HepG2 (cell line): ENCODE measurements around the gene SLC44A5. TPM values are rescaled to one million over a fixed set of nuclear protein-coding genes. Genes with fewer than 3 reads are reported as not detected.

Source experiments
- ATAC-seq: fragments of 200-7000 bp; cut with Tn5 transposase; 3 replicates; pipeline ENCODE4 v1.9.1; 2020; ENCODE audit warnings: mild to moderate bottlenecking, moderate library complexity
- BruUV-seq: library from RNA; stranded (reverse); fragments of 400-500 nt; replicated peaks from 2 replicates; lab custom pipeline; 2021; lab: Mats Ljungman, UMichigan
- CTCF ChIA-PET: fragments of 300-600 bp; formaldehyde crosslinking; extraction: SDS; loops from one replicate; lab custom pipeline; 2021; ENCODE audit warnings: low total read pairs, inconsistent platforms, low intra/inter-chr PET ratio; lab: Yijun Ruan, JAX
- POLR2A ChIA-PET: fragments of 350-600 bp; sonication (Branson Sonifier 250); formaldehyde crosslinking; loops from one replicate; lab custom pipeline; 2020; ENCODE audit warnings: antibody characterized with exemption, inconsistent platforms; lab: Yijun Ruan, JAX
- DNase-seq: peaks from one replicate; pipeline ENCODE4 v3.0.0-alpha.2; 2015; ENCODE audit warnings: low spot score
- FAIRE-seq: peaks from 3 replicates; lab custom pipeline; 2011; peaks lifted over from hg19 to GRCh38; lab: Jason Lieb, UNC
- H2AFZ ChIP-seq: one replicate; pipeline ENCODE4 v1.6.1; 2011; ENCODE audit warnings: low read length, inconsistent platforms
- H3K27ac ChIP-seq: fragments of 300-600 bp; 3 replicates; pipeline ENCODE4 v1.8.0; 2011; ENCODE audit warnings: mixed run types, mild to moderate bottlenecking, mixed read lengths, low read length, inconsistent platforms; ENCODE audit not compliant: insufficient read depth; ENCODE audit errors: extremely low read length
- H3K27me3 ChIP-seq, 2 experiments: fragments of 200-600 bp in 1 of 2; 2 replicates in 1 of 2; 3 replicates in 1 of 2; pipeline versions ENCODE4 v1.6.0 to v1.8.0; 2011; ENCODE audit warnings: low read length in 2 of 2, mild to moderate bottlenecking in 2 of 2, moderate library complexity in 2 of 2, inconsistent platforms in 1 of 2; ENCODE audit not compliant: insufficient read depth in 2 of 2, control insufficient read depth in 1 of 2
- H3K36me3 ChIP-seq, 2 experiments: fragments of 200-600 bp in 1 of 2; replicated peaks in 1 of 2; 2 replicates in 1 of 2; 3 replicates in 1 of 2; pipeline versions ENCODE4 v1.5.1 to v1.8.0; 2011; ENCODE audit warnings: low read length in 2 of 2, inconsistent platforms in 1 of 2; ENCODE audit not compliant: insufficient read depth in 2 of 2, control insufficient read depth in 1 of 2
- H3K4me1 ChIP-seq: 2 replicates; pipeline ENCODE4 v1.5.1; 2012; ENCODE audit warnings: low read length, inconsistent platforms; ENCODE audit not compliant: insufficient read depth
- H3K4me2 ChIP-seq: 2 replicates; pipeline ENCODE4 v1.6.0; 2011; ENCODE audit warnings: low read depth, low read length, inconsistent platforms
- H3K4me3 ChIP-seq, 3 experiments: fragments of 200-600 bp in 1 of 3; sonication (generic), shearing (Covaris generic) in 1 of 3; replicated peaks in 1 of 3; 2 replicates each; pipeline ENCODE4 v1.5.1; 2011 to 2016; ENCODE audit warnings: low read length in 3 of 3, inconsistent platforms in 2 of 3, low read depth in 2 of 3, mild to moderate bottlenecking in 2 of 3, control low read depth in 1 of 3, mixed read lengths in 1 of 3; ENCODE audit not compliant: insufficient read depth in 1 of 3
- H3K79me2 ChIP-seq: one replicate; pipeline ENCODE4 v1.6.1; 2011; ENCODE audit warnings: low read length, inconsistent platforms; ENCODE audit not compliant: insufficient read depth
- H3K9ac ChIP-seq: 2 replicates; pipeline ENCODE4 v1.6.0; 2011; ENCODE audit warnings: mild to moderate bottlenecking, low read depth, low read length, inconsistent platforms; ENCODE audit not compliant: insufficient read depth
- H3K9me3 ChIP-seq: 2 replicates; pipeline ENCODE4 v1.5.1; 2012; ENCODE audit warnings: mild to moderate bottlenecking, low read length
- H4K20me1 ChIP-seq: 2 replicates; pipeline ENCODE4 v1.6.0; 2011; ENCODE audit warnings: inconsistent platforms, mild to moderate bottlenecking, low read length, moderate library complexity; ENCODE audit not compliant: insufficient read depth
- HDAC2 ChIP-seq: sonication (generic); formaldehyde crosslinking; IDR thresholded peaks from 2 replicates; pipeline ENCODE4 v1.4.0; 2020; ENCODE audit warnings: missing genetic modification reagents
- ONECUT2 ChIP-seq: sonication (generic); formaldehyde crosslinking; IDR thresholded peaks from 2 replicates; pipeline ENCODE4 v1.4.0; 2020; ENCODE audit warnings: missing genetic modification reagents
- WGBS: methylation state at CpG from one replicate; pipeline ENCODE4 v1.1.6; 2017; ENCODE audit warnings: low lambda C conversion rate; 5-methylcytosine and 5-hydroxymethylcytosine counted together
- in situ Hi-C: cut with HindIII; loops from 2 replicates; pipeline ENCODE4 v1.10.0; 2017; ENCODE audit warnings: low pct_unique_long_range_greater_than_20kb; ENCODE audit not compliant: extremely low pct_ligation_motif_present
- intact Hi-C: fragments of 100-400 bp; cut with micrococcal nuclease; formaldehyde crosslinking; loops from one replicate; pipeline ENCODE4 v1.10.0; 2022; ENCODE audit not compliant: unreplicated experiment
- polyA plus RNA-seq, 8 experiments: library from polyadenylated mRNA; depleted of rRNA in 3 of 8; stranded (reverse) in 7 of 8; unstranded in 1 of 8; fragments of >200 nt; fragmentation: Illumina TruSeq in 4 of 8; extraction: Trizol in 4 of 8; gene quantifications; 2 replicates each; pipeline versions ENCODE4 v1.2.1 to v1.2.3, GENCODE V29; 2011 to 2016; ENCODE audit warnings: low read depth in 4 of 8, missing spikeins in 1 of 8, mixed read lengths in 1 of 8; ENCODE audit not compliant: insufficient read depth in 1 of 8
- total RNA-seq, 5 experiments: library from RNA; depleted of rRNA; stranded (reverse); fragments of >200 nt; fragmentation: Illumina TruSeq; extraction: Trizol; gene quantifications; 2 replicates each; pipeline ENCODE4 v1.2.3, GENCODE V29; 2016; ENCODE audit warnings: low read depth in 1 of 5
- TF ChIP-seq, protein P1 (sequence below), 2 experiments: IDR thresholded peaks; 2 replicates each; pipeline ENCODE4 v1.6.1; 2011 to 2012; ENCODE audit warnings: low read length in 2 of 2, borderline replicate concordance in 1 of 2, low read depth in 1 of 2, mild to moderate bottlenecking in 1 of 2, moderate library complexity in 1 of 2
- TF ChIP-seq, protein P2 (sequence below): sonication (generic); formaldehyde crosslinking; IDR thresholded peaks from 2 replicates; pipeline ENCODE4 v1.4.0; 2020; ENCODE audit warnings: missing genetic modification reagents
- TF ChIP-seq, protein P3 (sequence below): sonication (generic); formaldehyde crosslinking; IDR thresholded peaks from 2 replicates; pipeline ENCODE4 v1.5.0; 2020; ENCODE audit warnings: mild to moderate bottlenecking, low read depth, missing genetic modification reagents, borderline replicate concordance

Gene SLC44A5
- total and polyA plus RNA-seq, 2 of the 13 experiments (the other 11 are each of a cell fraction or from before 2014, with no cell fraction given), result 8.0 to 16.0 TPM

DNA sequence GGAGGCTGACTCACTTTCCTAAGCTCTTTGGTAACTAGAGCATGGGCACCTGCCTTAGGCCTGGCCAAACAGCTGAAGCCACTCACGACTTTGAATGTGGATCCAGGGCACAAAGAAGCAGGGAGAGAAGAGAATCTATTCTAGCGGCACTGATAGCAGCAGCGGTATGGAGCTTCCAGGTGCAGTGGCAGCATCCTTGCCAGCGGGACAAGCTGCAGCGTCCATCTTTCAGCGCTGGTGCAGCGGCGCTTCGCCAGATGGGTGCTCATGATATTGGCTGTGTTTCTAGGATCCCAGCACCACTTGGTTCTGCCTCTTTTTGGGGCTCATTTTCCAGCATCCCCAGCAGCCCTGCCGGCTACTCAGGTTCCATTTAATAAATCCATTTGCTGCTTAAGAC lies 184.2 kb downstream of the SLC44A5 start:
- TF ChIP-seq, protein P1, sequence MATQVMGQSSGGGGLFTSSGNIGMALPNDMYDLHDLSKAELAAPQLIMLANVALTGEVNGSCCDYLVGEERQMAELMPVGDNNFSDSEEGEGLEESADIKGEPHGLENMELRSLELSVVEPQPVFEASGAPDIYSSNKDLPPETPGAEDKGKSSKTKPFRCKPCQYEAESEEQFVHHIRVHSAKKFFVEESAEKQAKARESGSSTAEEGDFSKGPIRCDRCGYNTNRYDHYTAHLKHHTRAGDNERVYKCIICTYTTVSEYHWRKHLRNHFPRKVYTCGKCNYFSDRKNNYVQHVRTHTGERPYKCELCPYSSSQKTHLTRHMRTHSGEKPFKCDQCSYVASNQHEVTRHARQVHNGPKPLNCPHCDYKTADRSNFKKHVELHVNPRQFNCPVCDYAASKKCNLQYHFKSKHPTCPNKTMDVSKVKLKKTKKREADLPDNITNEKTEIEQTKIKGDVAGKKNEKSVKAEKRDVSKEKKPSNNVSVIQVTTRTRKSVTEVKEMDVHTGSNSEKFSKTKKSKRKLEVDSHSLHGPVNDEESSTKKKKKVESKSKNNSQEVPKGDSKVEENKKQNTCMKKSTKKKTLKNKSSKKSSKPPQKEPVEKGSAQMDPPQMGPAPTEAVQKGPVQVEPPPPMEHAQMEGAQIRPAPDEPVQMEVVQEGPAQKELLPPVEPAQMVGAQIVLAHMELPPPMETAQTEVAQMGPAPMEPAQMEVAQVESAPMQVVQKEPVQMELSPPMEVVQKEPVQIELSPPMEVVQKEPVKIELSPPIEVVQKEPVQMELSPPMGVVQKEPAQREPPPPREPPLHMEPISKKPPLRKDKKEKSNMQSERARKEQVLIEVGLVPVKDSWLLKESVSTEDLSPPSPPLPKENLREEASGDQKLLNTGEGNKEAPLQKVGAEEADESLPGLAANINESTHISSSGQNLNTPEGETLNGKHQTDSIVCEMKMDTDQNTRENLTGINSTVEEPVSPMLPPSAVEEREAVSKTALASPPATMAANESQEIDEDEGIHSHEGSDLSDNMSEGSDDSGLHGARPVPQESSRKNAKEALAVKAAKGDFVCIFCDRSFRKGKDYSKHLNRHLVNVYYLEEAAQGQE (IDR thresholded peaks at IDR 0.05; ENCODE audit: borderline replicate concordance in 1 of 2, low read depth in 1 of 2, low read length in 2 of 2), result no peak
- TF ChIP-seq, protein P2, sequence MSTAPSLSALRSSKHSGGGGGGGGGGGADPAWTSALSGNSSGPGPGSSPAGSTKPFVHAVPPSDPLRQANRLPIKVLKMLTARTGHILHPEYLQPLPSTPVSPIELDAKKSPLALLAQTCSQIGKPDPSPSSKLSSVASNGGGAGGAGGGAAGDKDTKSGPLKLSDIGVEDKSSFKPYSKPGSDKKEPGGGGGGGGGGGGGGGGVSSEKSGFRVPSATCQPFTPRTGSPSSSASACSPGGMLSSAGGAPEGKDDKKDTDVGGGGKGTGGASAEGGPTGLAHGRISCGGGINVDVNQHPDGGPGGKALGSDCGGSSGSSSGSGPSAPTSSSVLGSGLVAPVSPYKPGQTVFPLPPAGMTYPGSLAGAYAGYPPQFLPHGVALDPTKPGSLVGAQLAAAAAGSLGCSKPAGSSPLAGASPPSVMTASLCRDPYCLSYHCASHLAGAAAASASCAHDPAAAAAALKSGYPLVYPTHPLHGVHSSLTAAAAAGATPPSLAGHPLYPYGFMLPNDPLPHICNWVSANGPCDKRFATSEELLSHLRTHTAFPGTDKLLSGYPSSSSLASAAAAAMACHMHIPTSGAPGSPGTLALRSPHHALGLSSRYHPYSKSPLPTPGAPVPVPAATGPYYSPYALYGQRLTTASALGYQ, result no peak
- TF ChIP-seq, protein P3, sequence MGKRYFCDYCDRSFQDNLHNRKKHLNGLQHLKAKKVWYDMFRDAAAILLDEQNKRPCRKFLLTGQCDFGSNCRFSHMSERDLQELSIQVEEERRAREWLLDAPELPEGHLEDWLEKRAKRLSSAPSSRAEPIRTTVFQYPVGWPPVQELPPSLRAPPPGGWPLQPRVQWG (CRISPR knock-in tag), result no peak
- TF ChIP-seq HDAC2 (CRISPR knock-in tag) (no peak), ONECUT2 (CRISPR knock-in tag) (no peak)
- Histone ChIP-seq H3K9ac (no peak overlapping the region), H3K79me2 (no peaks in the 10 kb centered on the region), H3K9me3 (no peaks in the 10 kb centered on the region), H4K20me1 (no peaks in the 10 kb centered on the region), H3K4me3 (no peak overlapping the region), H3K27me3 (no peaks in the 10 kb centered on the region), H2AFZ (no peak overlapping the region), H3K4me1 (no peaks in the 10 kb centered on the region), H3K27ac (no peak overlapping the region), H3K4me2 (no peak overlapping the region), H3K36me3 (no peaks in the 10 kb centered on the region)
- DNase-seq, result no peak
- ChIA-PET CTCF (no interaction called here), POLR2A (no interaction called here)
- intact Hi-C loops, result no loop called here
- ATAC-seq, result no peak
- WGBS, result 67% methylated on average over 3 of the region's 10 CpGs
- no TSS peak for BruUV-seq
- FAIRE-seq, result no peak
- in situ Hi-C loops, result no loop called here
